Stomach (tissue), 4 donors: Measurements from ENCODE around the gene EIF2S1.

Source experiments
- POLR2A ChIP-seq, 4 donors: fragments of 450-650 bp; IDR thresholded peaks; one replicate each; pipeline ENCODE4 v1.6.1; 2016; ENCODE audit warnings: antibody characterized with exemption in 4 of 4, control low read depth in 2 of 4, mild to moderate bottlenecking in 1 of 4, moderate library complexity in 1 of 4
- TF ChIP-seq, protein P1 (sequence below), 7 experiments: fragments of 450-650 bp in 4 of 7; fragments of 200-600 bp in 3 of 7; sonication (generic) in 3 of 7; IDR thresholded peaks; one replicate each; pipeline ENCODE4 v1.5.1; 2016 to 2019; ENCODE audit warnings: antibody characterized with exemption in 7 of 7, control low read depth in 2 of 7, mild to moderate bottlenecking in 1 of 7

- TF ChIP-seq, protein P1, sequence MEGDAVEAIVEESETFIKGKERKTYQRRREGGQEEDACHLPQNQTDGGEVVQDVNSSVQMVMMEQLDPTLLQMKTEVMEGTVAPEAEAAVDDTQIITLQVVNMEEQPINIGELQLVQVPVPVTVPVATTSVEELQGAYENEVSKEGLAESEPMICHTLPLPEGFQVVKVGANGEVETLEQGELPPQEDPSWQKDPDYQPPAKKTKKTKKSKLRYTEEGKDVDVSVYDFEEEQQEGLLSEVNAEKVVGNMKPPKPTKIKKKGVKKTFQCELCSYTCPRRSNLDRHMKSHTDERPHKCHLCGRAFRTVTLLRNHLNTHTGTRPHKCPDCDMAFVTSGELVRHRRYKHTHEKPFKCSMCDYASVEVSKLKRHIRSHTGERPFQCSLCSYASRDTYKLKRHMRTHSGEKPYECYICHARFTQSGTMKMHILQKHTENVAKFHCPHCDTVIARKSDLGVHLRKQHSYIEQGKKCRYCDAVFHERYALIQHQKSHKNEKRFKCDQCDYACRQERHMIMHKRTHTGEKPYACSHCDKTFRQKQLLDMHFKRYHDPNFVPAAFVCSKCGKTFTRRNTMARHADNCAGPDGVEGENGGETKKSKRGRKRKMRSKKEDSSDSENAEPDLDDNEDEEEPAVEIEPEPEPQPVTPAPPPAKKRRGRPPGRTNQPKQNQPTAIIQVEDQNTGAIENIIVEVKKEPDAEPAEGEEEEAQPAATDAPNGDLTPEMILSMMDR (IDR thresholded peaks at IDR 0.05): no peak
- no peak for TF ChIP-seq POLR2A (IDR thresholded peaks at IDR 0.05)
Measured at GRCh38 chr14:67425608-67426007, 65.5 kb downstream of the EIF2S1 start.
